CD4-positive, alpha-beta memory T cell (primary cell): Measurements from ENCODE around the gene ZER1. TPM values are rescaled to one million over a fixed set of nuclear protein-coding genes. Genes with fewer than 3 reads are reported as not detected.

ENCODE experiments used
- CTCF ChIA-PET: fragments of 350-600 bp; sonication (Branson Sonifier 250); formaldehyde crosslinking; loops from one replicate; lab custom pipeline; 2021; ENCODE audit warnings: inconsistent platforms; ENCODE audit not compliant: partially characterized antibody; lab: Charles Lee
- POLR2A ChIA-PET: fragments of 350-600 bp; sonication (Branson Sonifier 250); formaldehyde crosslinking; loops from one replicate; lab custom pipeline; 2021; ENCODE audit not compliant: partially characterized antibody; lab: Charles Lee
- DNase-seq, 5 donors: peaks; one replicate each; pipeline versions ENCODE4 v3.0.0 to v3.0.0-alpha.2; 2020 to 2022; ENCODE audit warnings: mixed read lengths in 1 of 5
- H3K27ac ChIP-seq: one replicate; pipeline ENCODE4 v1.7.0; 2013; ENCODE audit warnings: low read depth, low read length
- H3K27me3 ChIP-seq: 2 replicates; pipeline ENCODE4 v1.7.0; 2013; ENCODE audit warnings: mild to moderate bottlenecking, low read length, moderate library complexity; ENCODE audit not compliant: insufficient read depth
- H3K36me3 ChIP-seq: 2 replicates; pipeline ENCODE4 v1.7.0; 2013; ENCODE audit warnings: mild to moderate bottlenecking, low read length, moderate library complexity; ENCODE audit not compliant: insufficient read depth
- H3K4me1 ChIP-seq: 2 replicates; pipeline ENCODE4 v1.7.0; 2013; ENCODE audit warnings: mild to moderate bottlenecking, low read length, moderate library complexity; ENCODE audit not compliant: insufficient read depth
- H3K4me3 ChIP-seq, 2 donors: one replicate each; pipeline ENCODE4 v1.7.0; 2013; ENCODE audit warnings: low read length in 2 of 2, mild to moderate bottlenecking in 1 of 2
- H3K9me3 ChIP-seq, 2 donors: one replicate each; pipeline ENCODE4 v1.7.0; 2013; ENCODE audit warnings: low read length in 2 of 2, control low read depth in 1 of 2; ENCODE audit not compliant: control insufficient read depth in 1 of 2
- H3K27ac Mint-ChIP-seq, 7 donors: one replicate each; pipeline ENCODE4 v1.8.0; 2020 to 2021; ENCODE audit warnings: mixed read lengths in 7 of 7, mild to moderate bottlenecking in 6 of 7, inconsistent platforms in 3 of 7, moderate library complexity in 3 of 7
- H3K27me3 Mint-ChIP-seq, 2 donors: one replicate each; pipeline ENCODE4 v1.8.0; 2020 to 2021; ENCODE audit warnings: mixed read lengths in 2 of 2
- H3K36me3 Mint-ChIP-seq, 2 donors: one replicate each; pipeline ENCODE4 v1.8.0; 2020 to 2021; ENCODE audit warnings: mixed read lengths in 2 of 2, inconsistent platforms in 1 of 2, mild to moderate bottlenecking in 1 of 2
- H3K4me1 Mint-ChIP-seq, 4 donors: one replicate each; pipeline ENCODE4 v1.8.0; 2020 to 2021; ENCODE audit warnings: mixed read lengths in 4 of 4, mild to moderate bottlenecking in 1 of 4
- H3K4me3 Mint-ChIP-seq, 8 donors: one replicate each; pipeline ENCODE4 v1.8.0; 2020 to 2021; ENCODE audit warnings: mixed read lengths in 8 of 8, mild to moderate bottlenecking in 7 of 8, moderate library complexity in 6 of 8, inconsistent platforms in 3 of 8
- H3K9me3 Mint-ChIP-seq, 8 donors: one replicate each; pipeline ENCODE4 v1.8.0; 2020 to 2021; ENCODE audit warnings: mixed read lengths in 8 of 8, mild to moderate bottlenecking in 5 of 8, inconsistent platforms in 3 of 8, moderate library complexity in 1 of 8
- intact Hi-C: fragments of 100-400 bp; cut with micrococcal nuclease; formaldehyde crosslinking; loops from one replicate; pipeline ENCODE4 v1.15.1; 2023
- polyA plus RNA-seq, 2 donors: library from polyadenylated mRNA; unstranded; fragments of 300-500 nt; fragmentation: Illumina TruSeq; gene quantifications; one replicate each; pipeline ENCODE4 v1.2.3, GENCODE V29; 2021
- total RNA-seq, 2 experiments: library from RNA; stranded (reverse); gene quantifications; one replicate each; pipeline ENCODE4 v1.2.3, GENCODE V29; 2021

Gene ZER1
- total and polyA plus RNA-seq, 4 experiments from 2014 or later = 35.6 to 44.2 (median 39.5) TPM

GRCh38 chr9:128790536-128790935, 18.8 kb upstream of the ZER1 start:
- Histone ChIP-seq H3K9me3 (no peaks in the 10 kb centered on the region), H3K4me1 (peaks cover 19% of the 10 kb centered on the region), H3K36me3 (peaks cover 42% of the 10 kb centered on the region), H3K4me3 (no peak overlapping the region), H3K27me3 (no peaks in the 10 kb centered on the region), H3K27ac (no peak overlapping the region)
- peak overlapping the region in 1 of 8 donors; percentile 8 for H3K4me3 Mint-ChIP-seq
- H3K27me3 Mint-ChIP-seq = no peaks in the 10 kb centered on the region
- intact Hi-C loops = no loop called here
- ChIA-PET POLR2A (no interaction called here), CTCF (no interaction called here)
- peak overlapping the region in 2 of 7 donors; percentile 43 to 96 for H3K27ac Mint-ChIP-seq
- H3K4me1 Mint-ChIP-seq = peaks cover 12 to 31% (median 21%) of the 10 kb centered on the region in 4 donors
- no peak for DNase-seq
- peaks cover 13 to 58% of the 10 kb centered on the region in 2 donors for H3K36me3 Mint-ChIP-seq
- peaks cover 0 to 2% (median 0%) of the 10 kb centered on the region in 8 donors for H3K9me3 Mint-ChIP-seq

DNA sequence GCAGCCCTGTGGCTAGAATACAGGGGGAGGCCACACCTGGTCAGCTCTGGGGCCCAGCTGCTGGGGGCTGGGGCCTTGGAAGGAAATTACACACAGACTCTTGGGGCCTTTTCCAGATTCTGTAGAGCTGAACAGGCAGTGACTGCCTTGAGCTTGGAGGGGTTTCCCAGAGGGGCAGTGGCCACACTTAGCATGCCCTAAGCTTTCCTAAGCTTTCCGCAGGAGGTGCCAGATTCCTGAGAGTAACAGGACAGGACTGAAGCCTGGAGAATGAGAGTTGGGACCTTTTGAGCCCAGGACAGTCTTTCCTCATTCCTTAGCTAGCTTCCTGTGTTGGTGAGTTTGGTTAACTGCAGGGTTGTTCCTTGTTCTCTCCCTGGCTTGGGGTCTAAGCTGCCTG, 16.7 kb upstream of the ZER1 start:
- peaks cover 29% of the 10 kb centered on the region for H3K36me3 ChIP-seq
- POLR2A ChIA-PET = interaction anchor here (0.8 to 6.8 kb wide), 7 partner anchors 15 to 236 kb away, joined by 3 to 63 read pairs (median 4); partner anchors contain the start of genes ENDOG, SET, ZDHHC12 and ZER1
- peak overlapping the region; percentile 72 for H3K27ac ChIP-seq
- H3K4me3 ChIP-seq = no peak overlapping the region
- H3K4me1 ChIP-seq = peaks cover 19% of the 10 kb centered on the region
- CTCF ChIA-PET = interaction anchor here (0.6 to 1.8 kb wide), 5 partner anchors 16 to 86 kb away, joined by 3 to 13 read pairs (median 4); partner anchors contain the start of genes ENDOG, PKN3 and ZER1
- Mint-ChIP-seq H3K4me3 (peak overlapping the region; percentile 67 to 96 (median 90)), H3K4me1 (peaks cover 11 to 31% (median 20%) of the 10 kb centered on the region in 4 donors), H3K9me3 (peaks cover 0 to 2% (median 0%) of the 10 kb centered on the region in 8 donors), H3K36me3 (peaks cover 9 to 42% of the 10 kb centered on the region in 2 donors), H3K27ac (peak overlapping the region in 6 of 7 donors; percentile 75 to 96 (median 95)), H3K27me3 (no peaks in the 10 kb centered on the region)
- no peaks in the 10 kb centered on the region for H3K9me3 ChIP-seq
- no peak for DNase-seq
- no peaks in the 10 kb centered on the region for H3K27me3 ChIP-seq
- intact Hi-C loops = loop anchor here (5.0 kb wide), 1 partner anchor 39 kb away; the partner anchor contains the start of gene SPOUT1

DNA sequence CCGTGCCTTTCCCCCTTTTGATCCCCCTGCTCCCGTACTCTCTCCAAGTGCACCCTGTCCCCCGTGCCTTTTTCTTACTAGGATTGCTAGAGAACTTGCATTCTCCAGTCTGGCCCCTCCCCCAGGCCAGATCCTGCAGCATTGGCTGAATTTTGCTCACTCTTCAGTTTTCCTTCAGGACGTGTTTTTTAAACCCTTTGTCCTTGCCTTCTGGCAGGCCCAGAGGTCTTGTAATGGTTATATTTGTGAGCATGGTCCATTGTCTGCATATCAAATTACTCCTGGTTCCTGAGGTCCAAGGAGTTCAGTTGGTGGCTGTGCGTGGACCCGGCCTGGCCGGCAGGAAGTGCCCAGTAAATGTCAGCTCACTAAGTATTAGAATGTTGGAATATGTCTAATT, 15.9 kb upstream of the ZER1 start:
- Mint-ChIP-seq H3K4me1 (peaks cover 11 to 31% (median 18%) of the 10 kb centered on the region in 4 donors), H3K9me3 (peaks cover 0 to 4% (median 0%) of the 10 kb centered on the region in 8 donors), H3K36me3 (peaks cover 2 to 34% of the 10 kb centered on the region in 2 donors), H3K27ac (peak overlapping the region; percentile 90 to 96 (median 94)), H3K4me3 (peak overlapping the region; percentile 87 to 96 (median 90)), H3K27me3 (no peaks in the 10 kb centered on the region)
- ChIA-PET POLR2A (interaction anchor here (1.1 to 6.8 kb wide), 5 partner anchors 15 to 235 kb away, joined by 3 to 63 read pairs (median 5); partner anchors contain the start of genes ENDOG, ZDHHC12 and ZER1), CTCF (interaction anchor here (1.0 to 1.8 kb wide), 3 partner anchors 15 to 86 kb away, joined by 4 to 13 read pairs (median 5); partner anchors contain the start of genes ENDOG, PKN3 and ZER1)
- H3K4me1 ChIP-seq = peaks cover 19% of the 10 kb centered on the region
- peak in 1 of 5 donors; percentile 46 for DNase-seq
- H3K27ac ChIP-seq = peak overlapping the region; percentile 72
- H3K9me3 ChIP-seq = no peaks in the 10 kb centered on the region
- intact Hi-C loops = loop anchor here (1.0 to 5.0 kb wide), 8 partner anchors 16 to 160 kb away; partner anchors contain the start of genes DOLK, DYNC2I2, LRRC8A and NUP188
- no peaks in the 10 kb centered on the region for H3K27me3 ChIP-seq
- peak overlapping the region; percentile 76 to 80 for H3K4me3 ChIP-seq
- H3K36me3 ChIP-seq = peaks cover 22% of the 10 kb centered on the region

DNA sequence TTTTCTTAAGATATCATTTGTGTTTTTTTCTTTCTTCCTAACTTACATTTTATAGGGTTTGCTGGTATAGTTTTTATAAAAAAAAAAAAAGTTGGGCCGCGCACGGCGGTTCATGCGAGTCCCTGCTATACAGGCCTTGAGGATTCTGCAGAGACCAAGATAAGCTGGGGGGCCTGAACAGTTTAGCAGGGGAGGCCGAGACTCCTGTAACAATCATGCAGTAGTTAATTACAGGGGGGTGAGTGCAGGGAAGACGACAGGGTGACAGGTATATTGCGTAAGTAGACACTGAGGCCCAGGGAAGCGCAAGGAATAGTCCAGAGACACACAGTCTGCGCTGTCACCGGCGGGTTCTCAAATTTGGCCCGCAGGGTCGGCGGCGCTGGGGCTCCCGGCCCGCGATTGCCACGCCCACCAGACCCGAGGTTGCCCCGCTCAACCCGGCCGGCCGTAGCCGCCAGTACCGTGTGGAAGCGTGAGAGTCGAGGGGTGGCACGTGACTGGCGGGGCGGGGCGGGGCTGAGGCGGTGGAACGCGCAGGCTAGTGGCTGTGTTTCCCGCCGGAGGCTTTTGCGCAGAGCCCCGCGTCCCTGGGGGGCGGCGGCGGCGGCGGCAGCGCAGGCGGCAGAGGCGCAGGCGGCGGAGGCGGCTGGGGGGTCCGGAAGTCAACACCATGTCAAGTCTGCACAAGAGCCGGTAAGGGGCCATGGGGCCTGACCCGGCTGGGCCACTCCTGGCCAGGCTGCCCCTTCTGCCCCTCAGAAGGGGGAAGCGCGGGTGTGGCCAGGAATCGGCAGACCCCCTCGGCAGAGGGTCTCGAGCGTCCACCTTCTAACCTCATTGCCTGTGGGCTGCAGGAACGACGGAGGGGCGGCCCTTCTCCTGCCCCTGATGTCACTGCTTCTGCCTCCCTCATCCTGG, 15.2 kb upstream of the ZER1 start, which contains the start of gene TBC1D13:
Gene TBC1D13, plus strand, starts transcription at position 573 of the 921 bp plus-strand sequence. Its CDS starts 101 bp downstream, at position 674.
- Mint-ChIP-seq H3K27me3 (no peaks in the 10 kb centered on the region), H3K36me3 (peaks cover 0 to 30% of the 10 kb centered on the region in 2 donors), H3K4me3 (peak within 1 kb of the TSS; percentile 87 to 96 (median 90)), H3K27ac (peak within 1 kb of the TSS; percentile 90 to 96 (median 96)), H3K4me1 (peaks cover 11 to 30% (median 16%) of the 10 kb centered on the region in 4 donors), H3K9me3 (peaks cover 0 to 4% (median 0%) of the 10 kb centered on the region in 8 donors)
- intact Hi-C loops = loop anchor here (1.0 to 5.0 kb wide), 8 partner anchors 16 to 160 kb away; partner anchors contain the start of genes DOLK, DYNC2I2, LRRC8A and NUP188
- Histone ChIP-seq H3K9me3 (no peaks in the 10 kb centered on the region), H3K36me3 (peaks cover 14% of the 10 kb centered on the region), H3K4me3 (peak within 1 kb of the TSS; percentile 76 to 80), H3K27ac (peak within 1 kb of the TSS; percentile 72), H3K4me1 (peaks cover 19% of the 10 kb centered on the region), H3K27me3 (no peaks in the 10 kb centered on the region)
- ChIA-PET CTCF (no interaction called here), POLR2A (interaction anchor here (0.7 to 6.8 kb wide), 6 partner anchors 15 to 97 kb away, joined by 3 to 63 read pairs (median 4); partner anchors contain the start of genes SPOUT1, ZDHHC12 and ZER1)
- peak; percentile 90 to 92 (median 90) for DNase-seq

- Mint-ChIP-seq H3K36me3 (peaks cover 0 to 18% of the 10 kb centered on the region in 2 donors), H3K4me1 (peaks cover 11 to 28% (median 16%) of the 10 kb centered on the region in 4 donors), H3K4me3 (peak overlapping the region in 6 of 8 donors; percentile 32 to 63 (median 42)), H3K27ac (peak overlapping the region in 6 of 7 donors; percentile 14 to 82 (median 63)), H3K9me3 (peaks cover 0 to 4% (median 0%) of the 10 kb centered on the region in 8 donors), H3K27me3 (no peaks in the 10 kb centered on the region)
- intact Hi-C loops = loop anchor here (5.0 kb wide), 1 partner anchor 42 kb away; the partner anchor contains the start of gene SPOUT1
- no peak overlapping the region for H3K4me3 ChIP-seq
- ChIA-PET CTCF (interaction anchor here (1.4 kb wide), 1 partner anchor 33 kb away, joined by 4 read pairs; the partner anchor contains the start of gene ENDOG), POLR2A (interaction anchor here (0.6 to 6.8 kb wide), 6 partner anchors 10 to 1214 kb away, joined by 3 to 63 read pairs (median 4); partner anchors contain the start of genes ENDOG, ZDHHC12 and ZER1)
- H3K4me1 ChIP-seq = peaks cover 19% of the 10 kb centered on the region
- H3K27me3 ChIP-seq = no peaks in the 10 kb centered on the region
- DNase-seq = no peak
- no peaks in the 10 kb centered on the region for H3K9me3 ChIP-seq
- no peak overlapping the region for H3K27ac ChIP-seq
- H3K36me3 ChIP-seq = no peaks in the 10 kb centered on the region
These were observed 13.7 kb upstream of the ZER1 start for GRCh38 chr9:128785427-128785826.

DNA sequence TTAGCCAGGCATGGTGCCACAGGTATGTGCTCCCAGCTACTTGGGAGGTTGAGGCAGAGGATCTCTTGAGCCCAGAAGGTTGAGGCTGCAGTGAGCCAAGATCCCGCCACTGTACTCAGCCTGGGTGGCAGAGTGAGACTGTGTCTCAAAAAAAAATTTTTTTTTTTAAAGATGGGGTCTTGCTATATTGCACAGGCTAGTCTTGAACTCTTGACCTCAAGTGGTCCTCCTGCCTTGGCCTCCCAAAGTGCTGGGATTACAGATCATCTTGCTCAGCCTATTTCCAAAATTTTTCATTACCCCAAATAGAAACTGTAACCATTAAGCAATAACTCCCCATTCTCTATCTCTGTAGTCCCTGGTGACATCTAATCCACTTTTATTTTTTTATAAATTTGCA, 10.9 kb upstream of the ZER1 start:
- CTCF ChIA-PET = interaction anchor here (1.0 to 1.1 kb wide), 2 partner anchors 12 to 58 kb away, joined by 3 to 4 read pairs; no protein-coding TSS in a partner anchor
- H3K27ac ChIP-seq = no peak overlapping the region

More for the DNA sequence above, 10.9 kb upstream of the ZER1 start:
- H3K4me1 ChIP-seq = peaks cover 8% of the 10 kb centered on the region
- Mint-ChIP-seq H3K27me3 (no peaks in the 10 kb centered on the region), H3K36me3 (peaks cover 0 to 5% of the 10 kb centered on the region in 2 donors), H3K9me3 (peaks cover 0 to 4% (median 0%) of the 10 kb centered on the region in 8 donors), H3K4me3 (no peak overlapping the region), H3K27ac (no peak overlapping the region), H3K4me1 (peaks cover under 1 to 11% (median 7%) of the 10 kb centered on the region in 4 donors)
- intact Hi-C loops = no loop called here
- no peak overlapping the region for H3K4me3 ChIP-seq
- no peaks in the 10 kb centered on the region for H3K9me3 ChIP-seq
- no peak for DNase-seq
- no peaks in the 10 kb centered on the region for H3K36me3 ChIP-seq
- POLR2A ChIA-PET = interaction anchor here (0.9 to 1.8 kb wide), 3 partner anchors 10 to 36 kb away, joined by 3 to 6 read pairs (median 5); partner anchors contain the start of genes ENDOG and ZER1
- no peaks in the 10 kb centered on the region for H3K27me3 ChIP-seq
